ENCODE results near the gene INHA. TPM values are rescaled to one million over a fixed set of nuclear protein-coding genes. Genes with fewer than 3 reads are reported as not detected.

INHA gene
- polyA plus RNA-seq, 1 of the 3 experiments (the other 2 are of a cell fraction) = 1.2 TPM

- POLR2A ChIA-PET = interaction anchor here (3.8 kb wide), 1 partner anchor 24 kb away, joined by 56 read pairs; the partner anchor contains the start of gene STK11IP
- H3F3A ChIP-seq (replicated peaks; ENCODE audit: insufficient read depth) = peaks cover 6% of the 10 kb centered on the region
These were observed 1.1 kb downstream of the INHA start for GRCh38 chr2:219573166-219573565.

GRCh38 chr2:219574484-219575311 lies 2.6 kb downstream of the INHA start:
- no peak for TF ChIP-seq TAF1 (IDR thresholded peaks at IDR 0.05; ENCODE audit: borderline replicate concordance, low read depth, low read length)
- no peak for TF ChIP-seq GATA2 (CRISPR knock-in tag; IDR thresholded peaks at IDR 0.05)
- TF ChIP-seq FOXJ3 (CRISPR knock-in tag; IDR thresholded peaks at IDR 0.05) = no peak
- no peak for TF ChIP-seq POLR2AphosphoS5 (IDR thresholded peaks at IDR 0.05; ENCODE audit: low read depth, low read length)
- TF ChIP-seq ELF1 (IDR thresholded peaks at IDR 0.05) = no peak
- no peak for TF ChIP-seq MAX (IDR thresholded peaks at IDR 0.05; ENCODE audit: low read depth)
- ChIA-PET CTCF (interaction anchor here (1.0 to 1.4 kb wide), 4 partner anchors 15 to 99 kb away, joined by 3 to 5 read pairs (median 4); no protein-coding TSS in a partner anchor), POLR2A (interaction anchor here (0.6 kb wide), 1 partner anchor 24 kb away, joined by 3 read pairs; no protein-coding TSS in a partner anchor)
- Histone ChIP-seq H3K9me3 (no peaks in the 10 kb centered on the region), H3F3A (replicated peaks; ENCODE audit: insufficient read depth) (peaks cover 6% of the 10 kb centered on the region), H3K36me3 (replicated peaks in 1 of 2; ENCODE audit: control insufficient read depth in 1 of 2, insufficient read depth in 2 of 2, low read length in 1 of 2) (peaks cover 1% of the 10 kb centered on the region in 2 experiments), H3K4me2 (no peak overlapping the region), H4K20me1 (ENCODE audit: insufficient read depth) (no peaks in the 10 kb centered on the region), H3K4me1 (ENCODE audit: control insufficient read depth in 1 of 2, insufficient read depth in 2 of 2, low read depth in 1 of 2, low read length in 1 of 2) (peaks cover 3 to 15% of the 10 kb centered on the region in 2 experiments; a peak in 1 of 4 replicates), H3K27me3 (ENCODE audit: insufficient read depth) (peaks cover 7% of the 10 kb centered on the region; the same call in 1 of the 2 replicates), H3K79me2 (ENCODE audit: insufficient read depth) (peaks cover 4% of the 10 kb centered on the region; the same call in 1 of the 2 replicates), H3K9ac (no peak overlapping the region), H3K27ac (ENCODE audit: low read depth in 2 of 2, low read length in 1 of 2) (no peak overlapping the region), H2AFZ (ENCODE audit: low read depth) (no peak overlapping the region), H3K9me2 (no peaks in the 10 kb centered on the region), H3K4me3 (ENCODE audit: low read depth in 2 of 2, low read length in 1 of 2) (no peak overlapping the region)
- no peak for DNase-seq
- WGBS (ENCODE audit: low lambda C conversion rate) = 93% methylated on average over 16 of the region's 22 CpGs

More at GRCh38 chr2:219573166-219573565, 1.1 kb downstream of the INHA start:
- H3K27ac ChIP-seq (ENCODE audit: low read depth in 2 of 2, low read length in 1 of 2) = no peak overlapping the region
- H3K9me2 ChIP-seq = no peaks in the 10 kb centered on the region
- H3K4me1 ChIP-seq (ENCODE audit: control insufficient read depth in 1 of 2, insufficient read depth in 2 of 2, low read depth in 1 of 2, low read length in 1 of 2) = peaks cover 3 to 21% of the 10 kb centered on the region in 2 experiments; a peak in 1 of 4 replicates
- no peaks in the 10 kb centered on the region for H4K20me1 ChIP-seq (ENCODE audit: insufficient read depth)
- CTCF ChIA-PET = interaction anchor here (2.9 to 5.5 kb wide), 2 partner anchors 13 to 24 kb away, joined by 13 to 48 read pairs; partner anchors contain the start of gene STK11IP
- peaks cover 4% of the 10 kb centered on the region; the same call in 1 of the 2 replicates for H3K79me2 ChIP-seq (ENCODE audit: insufficient read depth)
- TF ChIP-seq SIN3A (IDR thresholded peaks at IDR 0.05; ENCODE audit: borderline replicate concordance, low read depth, low read length) (no peak), RAD21 (IDR thresholded peaks at IDR 0.05; ENCODE audit: low read length) (no peak), GABPA (IDR thresholded peaks at IDR 0.05; ENCODE audit: low read depth) (no peak), CHD2 (IDR thresholded peaks at IDR 0.05; ENCODE audit: low read length, partially characterized antibody) (no peak), NFIC (IDR thresholded peaks at IDR 0.05; ENCODE audit: borderline replicate concordance) (no peak), ELF1 (IDR thresholded peaks at IDR 0.05) (no peak), FOSL2 (IDR thresholded peaks at IDR 0.05; ENCODE audit: borderline replicate concordance, low read depth) (no peak)
- H3K27me3 ChIP-seq (ENCODE audit: insufficient read depth) = no peaks in the 10 kb centered on the region; the same call in 1 of the 2 replicates
- WGBS (ENCODE audit: low lambda C conversion rate) = 92% methylated on average over 5 of the region's 5 CpGs
- H3K4me2 ChIP-seq = no peak overlapping the region
- H2AFZ ChIP-seq (ENCODE audit: low read depth) = no peak overlapping the region
- no peak overlapping the region for H3K9ac ChIP-seq
- H3K9me3 ChIP-seq = no peaks in the 10 kb centered on the region
- no peak overlapping the region for H3K4me3 ChIP-seq (ENCODE audit: low read depth in 2 of 2, low read length in 1 of 2)
- DNase-seq = no peak
- peaks cover 6 to 11% of the 10 kb centered on the region in 2 experiments for H3K36me3 ChIP-seq (replicated peaks in 1 of 2; ENCODE audit: control insufficient read depth in 1 of 2, insufficient read depth in 2 of 2, low read length in 1 of 2)
